Activated T-cell treated with anti-CD3 and anti-CD28 coated beads, Interleukin-2, amount 50 U/mL, for 24 hours (primary cell): ENCODE results near the gene CD55.

Experiments
- DNase-seq: peaks from one replicate; pipeline ENCODE4 v3.0.0-alpha.2; 2020
- H3K27ac Mint-ChIP-seq: 2 replicates; pipeline ENCODE4 v1.8.0; 2020; ENCODE audit warnings: mild to moderate bottlenecking, mixed read lengths
- H3K27me3 Mint-ChIP-seq: 2 replicates; pipeline ENCODE4 v1.8.0; 2020; ENCODE audit warnings: mixed read lengths
- H3K36me3 Mint-ChIP-seq: 2 replicates; pipeline ENCODE4 v1.8.0; 2020; ENCODE audit warnings: low read depth, mixed read lengths
- H3K4me1 Mint-ChIP-seq: 2 replicates; pipeline ENCODE4 v1.8.0; 2020; ENCODE audit warnings: low read depth, mixed read lengths
- H3K4me3 Mint-ChIP-seq: 2 replicates; pipeline ENCODE4 v1.8.0; 2020; ENCODE audit warnings: mild to moderate bottlenecking, moderate library complexity, mixed read lengths
- H3K9me3 Mint-ChIP-seq: 2 replicates; pipeline ENCODE4 v1.8.0; 2020; ENCODE audit warnings: mixed read lengths

Gene CD55

DNA sequence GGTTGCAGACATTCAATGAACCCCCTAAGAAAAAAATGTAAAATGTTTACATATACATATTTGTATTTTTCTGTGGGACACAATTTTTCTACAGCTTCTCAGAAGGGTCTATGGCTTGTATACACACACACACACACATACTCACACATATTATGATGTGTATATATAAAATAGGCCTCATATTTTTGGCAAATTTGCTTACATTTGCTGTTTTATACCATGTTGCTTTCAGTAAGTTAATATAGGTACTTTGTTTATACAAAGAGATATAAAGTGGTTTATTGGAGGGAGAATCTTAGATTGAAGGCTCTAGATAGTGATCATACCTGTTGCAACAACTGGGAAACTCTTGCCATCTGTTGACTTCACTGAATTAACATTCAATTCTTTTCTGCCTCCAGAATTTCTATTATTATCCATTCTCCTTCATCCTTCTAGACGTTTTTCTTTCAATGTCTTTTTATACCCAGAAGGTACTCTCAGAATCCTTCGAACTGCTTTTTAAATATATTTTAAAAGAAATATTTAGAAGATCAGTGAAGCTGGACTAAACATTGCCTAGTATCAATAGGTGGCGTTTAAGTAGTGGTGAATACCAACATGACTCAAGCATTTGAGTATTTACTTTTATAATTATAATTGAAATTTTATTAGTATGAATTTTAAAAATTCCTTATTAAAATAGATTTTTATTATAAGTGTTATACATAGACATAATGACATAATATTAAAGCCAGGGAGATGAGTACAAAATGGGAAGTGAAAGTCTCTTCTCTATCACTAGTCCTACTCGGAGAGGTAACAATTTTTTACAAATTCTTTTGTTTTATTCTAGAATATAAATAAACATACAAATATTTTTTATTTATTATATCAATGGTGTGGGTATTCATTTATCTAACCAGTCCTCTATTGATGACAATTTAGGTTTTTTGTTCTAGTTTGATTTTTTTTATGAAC is 10.2 kb downstream of the CD55 start:
- H3K4me3 Mint-ChIP-seq, result no peak overlapping the region
- no peak overlapping the region for H3K27ac Mint-ChIP-seq
- H3K27me3 Mint-ChIP-seq, result no peaks in the 10 kb centered on the region
- H3K9me3 Mint-ChIP-seq, result peaks cover 22% of the 10 kb centered on the region
- DNase-seq, result no peak
- H3K4me1 Mint-ChIP-seq, result peaks cover 75% of the 10 kb centered on the region
- peaks cover 96% of the 10 kb centered on the region for H3K36me3 Mint-ChIP-seq

DNA sequence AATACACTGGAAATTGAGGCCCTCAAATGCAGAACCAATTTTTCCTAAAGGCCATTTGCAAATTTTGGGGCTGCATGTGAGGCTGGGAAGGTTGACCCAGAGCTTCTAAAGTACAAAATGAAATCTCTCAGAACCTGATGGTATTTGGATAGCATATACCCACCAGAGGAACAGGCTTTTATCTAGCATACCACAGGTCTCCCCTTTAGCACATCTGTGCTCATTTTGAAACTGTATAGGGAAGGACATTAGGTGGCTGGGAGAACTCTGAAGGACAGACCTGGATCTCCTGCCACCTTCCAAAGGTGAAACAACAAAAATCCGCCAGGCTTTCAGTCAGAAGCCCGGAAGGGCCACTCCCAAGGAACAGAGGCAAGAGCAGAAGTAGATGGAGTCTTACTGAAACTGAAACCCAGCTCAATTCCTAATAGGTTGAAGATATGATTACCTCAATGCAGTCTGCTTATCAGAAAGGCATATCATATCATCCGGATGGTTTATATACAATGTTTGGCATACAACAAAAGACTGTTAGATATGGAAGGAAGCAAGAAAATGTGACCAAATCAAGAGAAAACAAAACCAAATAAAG is 11.6 kb downstream of the CD55 start:
- H3K27me3 Mint-ChIP-seq, result no peaks in the 10 kb centered on the region
- peak overlapping the region; percentile 45 for H3K27ac Mint-ChIP-seq
- peaks cover 96% of the 10 kb centered on the region for H3K36me3 Mint-ChIP-seq
- peaks cover 28% of the 10 kb centered on the region for H3K9me3 Mint-ChIP-seq
- peaks cover 77% of the 10 kb centered on the region for H3K4me1 Mint-ChIP-seq
- no peak overlapping the region for H3K4me3 Mint-ChIP-seq
- DNase-seq, result no peak

DNA sequence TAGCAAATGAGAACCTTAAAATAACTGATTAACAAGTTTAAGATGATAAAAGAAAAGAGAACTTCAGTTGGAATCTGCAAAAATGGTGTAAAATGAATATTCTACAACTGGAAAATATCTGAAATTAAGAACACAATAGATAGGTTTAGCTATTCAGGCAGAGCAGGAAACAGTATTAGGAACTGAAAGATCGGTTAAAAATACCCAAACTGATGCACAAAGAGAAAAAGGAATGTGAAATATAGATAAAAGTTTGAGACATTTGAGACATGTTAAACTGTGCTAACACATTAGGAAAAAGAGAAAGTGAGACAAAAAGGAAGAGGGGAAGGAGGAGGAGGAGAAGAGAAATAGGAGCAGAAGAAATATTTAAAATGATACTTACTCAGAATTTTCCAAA is 12.1 kb downstream of the CD55 start:
- H3K27me3 Mint-ChIP-seq, result no peaks in the 10 kb centered on the region
- peaks cover 75% of the 10 kb centered on the region for H3K4me1 Mint-ChIP-seq

DNA sequence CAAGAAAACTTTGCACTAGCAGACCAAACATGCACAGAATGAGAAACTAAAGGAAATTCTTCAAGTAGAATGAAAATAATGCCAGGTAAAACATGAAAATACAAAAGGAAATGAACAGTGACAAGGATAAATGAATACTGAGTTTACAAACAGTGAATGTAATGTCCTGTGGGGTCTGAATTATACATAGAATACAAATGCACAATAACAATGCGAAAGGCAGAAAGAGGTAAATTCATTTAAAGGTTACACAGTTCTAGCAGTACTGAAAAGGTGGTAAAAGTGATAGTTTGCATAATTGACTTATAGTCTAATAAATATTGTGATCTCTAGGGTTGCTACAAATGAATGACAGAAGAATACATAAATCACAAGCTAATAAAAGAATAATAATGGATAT is 12.9 kb downstream of the CD55 start:
- H3K9me3 Mint-ChIP-seq, result peaks cover 28% of the 10 kb centered on the region
- H3K4me3 Mint-ChIP-seq, result no peak overlapping the region
- DNase-seq, result no peak
- H3K27me3 Mint-ChIP-seq, result no peaks in the 10 kb centered on the region
- H3K27ac Mint-ChIP-seq, result peak overlapping the region; percentile 56
- peaks cover 73% of the 10 kb centered on the region for H3K4me1 Mint-ChIP-seq
- peaks cover 95% of the 10 kb centered on the region for H3K36me3 Mint-ChIP-seq

More for the DNA sequence above, 12.1 kb downstream of the CD55 start:
- H3K36me3 Mint-ChIP-seq, result peaks cover 96% of the 10 kb centered on the region
- H3K4me3 Mint-ChIP-seq, result no peak overlapping the region
- DNase-seq, result no peak
- peak overlapping the region; percentile 3 for H3K27ac Mint-ChIP-seq
- H3K9me3 Mint-ChIP-seq, result peaks cover 28% of the 10 kb centered on the region

DNA sequence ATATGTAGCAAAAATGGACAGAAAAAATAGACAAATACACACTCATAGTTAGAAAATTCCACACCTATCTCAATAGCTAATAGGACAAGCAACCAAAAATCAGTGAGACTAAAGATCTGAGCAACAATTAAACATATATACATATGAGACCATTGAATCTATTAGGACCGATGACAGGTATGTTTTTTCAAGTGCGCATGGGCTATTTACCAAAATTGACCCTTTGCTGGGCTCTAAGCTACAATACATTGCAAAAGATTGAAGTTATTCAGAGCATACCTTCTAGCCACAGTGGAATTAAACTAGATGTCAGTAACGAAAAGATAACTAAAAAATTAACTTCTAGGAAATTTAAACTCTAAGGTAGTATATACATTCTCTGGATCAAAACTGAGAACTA is 13.7 kb downstream of the CD55 start:
- Mint-ChIP-seq H3K4me1 (peaks cover 71% of the 10 kb centered on the region), H3K36me3 (peaks cover 95% of the 10 kb centered on the region), H3K27me3 (no peaks in the 10 kb centered on the region), H3K4me3 (peak overlapping the region; percentile 18), H3K9me3 (peaks cover 28% of the 10 kb centered on the region), H3K27ac (peak overlapping the region; percentile 26)
- DNase-seq, result no peak

DNA sequence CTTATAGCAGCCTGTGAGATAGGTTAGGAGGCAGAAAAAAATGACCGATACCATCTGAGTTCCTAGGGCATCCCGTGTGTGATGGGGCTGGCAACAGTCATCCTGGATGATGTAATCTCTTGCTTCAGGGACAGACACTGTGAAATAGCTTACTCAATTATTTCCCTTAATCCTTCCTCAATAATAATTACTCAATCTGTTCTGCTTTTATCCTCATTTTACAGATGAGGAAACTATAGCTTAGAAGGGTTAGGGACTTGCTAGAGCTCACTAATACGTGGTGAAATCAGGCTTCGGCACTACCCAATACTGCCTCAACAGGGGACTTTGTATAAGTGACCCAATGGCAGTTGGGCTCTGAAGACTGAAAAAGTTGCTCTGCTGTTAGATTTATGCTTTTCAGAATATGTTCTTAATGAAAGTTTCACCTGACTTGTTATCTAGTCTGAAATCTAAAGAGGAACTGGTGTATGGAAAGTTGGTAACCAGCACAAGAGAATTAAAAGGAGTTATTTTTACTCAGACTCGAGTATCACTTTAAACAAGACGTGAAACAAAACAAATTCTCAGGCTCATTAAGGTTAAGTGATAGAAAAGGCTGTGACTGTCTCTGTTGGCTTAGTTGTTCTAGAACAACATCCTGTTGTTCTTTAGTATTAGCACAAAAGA is 14.4 kb downstream of the CD55 start:
- Mint-ChIP-seq H3K4me1 (peaks cover 71% of the 10 kb centered on the region), H3K36me3 (peaks cover 96% of the 10 kb centered on the region)

DNA sequence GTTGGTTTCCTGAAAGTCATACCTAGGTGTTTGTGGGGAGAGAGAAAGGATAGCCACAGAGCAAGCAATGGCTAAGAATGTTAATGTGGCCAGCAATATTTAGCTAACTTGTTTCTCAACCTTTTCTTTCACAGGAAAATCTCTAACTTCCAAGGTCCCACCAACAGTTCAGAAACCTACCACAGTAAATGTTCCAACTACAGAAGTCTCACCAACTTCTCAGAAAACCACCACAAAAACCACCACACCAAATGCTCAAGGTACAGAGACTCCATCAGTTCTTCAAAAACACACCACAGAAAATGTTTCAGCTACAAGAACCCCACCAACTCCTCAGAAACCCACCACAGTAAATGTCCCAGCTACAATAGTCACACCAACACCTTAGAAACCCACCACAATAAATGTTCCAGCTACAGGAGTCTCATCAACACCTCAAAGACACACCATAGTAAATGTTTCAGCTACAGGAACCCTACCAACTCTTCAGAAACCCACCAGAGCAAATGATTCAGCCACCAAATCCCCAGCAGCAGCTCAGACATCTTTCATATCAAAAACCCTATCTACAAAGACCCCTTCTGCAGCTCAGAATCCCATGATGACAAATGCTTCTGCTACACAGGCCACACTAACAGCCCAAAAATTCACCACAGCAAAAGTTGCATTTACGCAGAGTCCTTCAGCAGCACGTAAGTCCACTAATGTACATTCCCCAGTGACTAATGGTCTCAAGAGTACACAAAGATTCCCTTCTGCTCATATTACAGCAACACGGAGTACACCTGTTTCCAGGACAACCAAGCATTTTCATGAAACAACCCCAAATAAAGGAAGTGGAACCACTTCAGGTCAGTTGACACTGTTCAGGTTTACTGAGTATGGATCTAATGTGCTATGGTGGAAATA is 15.3 kb downstream of the CD55 start:
- Mint-ChIP-seq H3K27me3 (no peaks in the 10 kb centered on the region), H3K9me3 (peaks cover 28% of the 10 kb centered on the region), H3K36me3 (peaks cover 98% of the 10 kb centered on the region), H3K4me1 (peaks cover 80% of the 10 kb centered on the region), H3K27ac (peak overlapping the region; percentile 95), H3K4me3 (peak overlapping the region; percentile 32)
- peak; percentile 39 for DNase-seq

More for the DNA sequence above, 14.4 kb downstream of the CD55 start:
- DNase-seq, result no peak
- H3K9me3 Mint-ChIP-seq, result peaks cover 28% of the 10 kb centered on the region
- peak overlapping the region; percentile 35 for H3K4me3 Mint-ChIP-seq
- peak overlapping the region; percentile 95 for H3K27ac Mint-ChIP-seq
- no peaks in the 10 kb centered on the region for H3K27me3 Mint-ChIP-seq

DNA sequence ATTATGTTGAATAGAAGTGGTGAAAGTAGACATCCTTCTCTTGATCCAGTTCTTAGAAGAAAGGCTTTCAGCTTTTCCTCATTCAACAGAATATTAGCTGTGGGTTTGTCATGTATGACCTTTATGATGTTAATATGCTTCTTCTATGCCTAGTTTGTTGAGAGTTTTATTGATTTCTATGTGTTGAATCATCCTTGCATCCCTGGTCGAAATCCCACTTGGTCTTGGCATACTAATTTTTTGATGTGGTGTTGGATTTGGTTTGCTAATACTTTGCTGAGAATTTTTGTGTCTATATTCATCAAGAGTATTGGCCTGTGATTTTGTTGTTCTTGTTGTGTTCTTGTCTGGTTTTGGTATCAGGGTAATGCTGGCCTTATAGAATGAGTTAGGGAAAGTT is 20.9 kb downstream of the CD55 start:
- Mint-ChIP-seq H3K27ac (peak overlapping the region; percentile 53), H3K36me3 (peaks cover 98% of the 10 kb centered on the region), H3K9me3 (peaks cover under 1% of the 10 kb centered on the region), H3K27me3 (no peaks in the 10 kb centered on the region), H3K4me3 (peak overlapping the region; percentile 3), H3K4me1 (peaks cover 81% of the 10 kb centered on the region)
- no peak for DNase-seq

DNA sequence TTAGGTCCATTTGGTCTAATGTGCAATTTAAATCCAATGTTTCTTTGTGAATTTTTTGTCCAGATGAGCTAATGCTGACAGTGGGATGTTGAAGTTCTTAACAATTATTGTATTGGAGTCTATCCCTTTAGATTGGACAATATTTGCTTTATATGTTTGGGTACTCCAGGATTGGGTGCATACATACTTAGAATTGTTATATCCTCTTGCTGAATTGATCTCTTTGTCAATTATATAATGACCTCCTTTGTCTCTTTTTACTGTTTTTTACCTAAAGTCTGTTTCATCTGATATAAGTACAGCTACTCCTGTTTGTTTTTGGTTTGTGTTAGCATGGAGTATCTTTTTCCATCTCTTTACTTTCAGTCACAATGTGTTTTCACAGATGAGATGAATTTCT is 22.2 kb downstream of the CD55 start:
- H3K4me3 Mint-ChIP-seq, result no peak overlapping the region
- no peaks in the 10 kb centered on the region for H3K27me3 Mint-ChIP-seq

DNA sequence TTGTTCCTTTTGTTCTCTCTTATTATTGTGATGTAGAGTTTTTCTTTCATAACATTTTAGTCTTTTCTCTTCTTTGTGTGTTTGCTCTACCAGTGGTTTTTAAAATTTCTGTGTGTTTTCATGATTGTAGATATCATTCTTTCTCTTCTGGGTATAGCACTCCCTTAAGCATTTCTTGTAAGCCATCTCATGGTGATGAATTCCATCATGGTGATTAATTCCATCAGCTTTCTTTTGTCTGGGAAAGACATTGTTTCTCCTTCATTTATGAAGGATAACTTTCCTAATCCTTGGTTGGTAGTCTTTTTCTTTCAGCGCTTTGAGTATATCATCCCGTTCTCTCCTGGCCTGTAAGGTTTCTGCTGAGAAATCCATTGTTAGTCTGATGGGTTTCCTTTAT is 22.7 kb downstream of the CD55 start:
- Mint-ChIP-seq H3K36me3 (peaks cover 99% of the 10 kb centered on the region), H3K4me1 (peaks cover 79% of the 10 kb centered on the region), H3K9me3 (peaks cover 6% of the 10 kb centered on the region), H3K4me3 (no peak overlapping the region), H3K27me3 (no peaks in the 10 kb centered on the region), H3K27ac (peak overlapping the region; percentile 66)
- DNase-seq, result no peak

More for the DNA sequence above, 22.2 kb downstream of the CD55 start:
- Mint-ChIP-seq H3K36me3 (peaks cover 98% of the 10 kb centered on the region), H3K27ac (no peak overlapping the region), H3K4me1 (peaks cover 82% of the 10 kb centered on the region), H3K9me3 (peaks cover 4% of the 10 kb centered on the region)
- DNase-seq, result no peak

DNA sequence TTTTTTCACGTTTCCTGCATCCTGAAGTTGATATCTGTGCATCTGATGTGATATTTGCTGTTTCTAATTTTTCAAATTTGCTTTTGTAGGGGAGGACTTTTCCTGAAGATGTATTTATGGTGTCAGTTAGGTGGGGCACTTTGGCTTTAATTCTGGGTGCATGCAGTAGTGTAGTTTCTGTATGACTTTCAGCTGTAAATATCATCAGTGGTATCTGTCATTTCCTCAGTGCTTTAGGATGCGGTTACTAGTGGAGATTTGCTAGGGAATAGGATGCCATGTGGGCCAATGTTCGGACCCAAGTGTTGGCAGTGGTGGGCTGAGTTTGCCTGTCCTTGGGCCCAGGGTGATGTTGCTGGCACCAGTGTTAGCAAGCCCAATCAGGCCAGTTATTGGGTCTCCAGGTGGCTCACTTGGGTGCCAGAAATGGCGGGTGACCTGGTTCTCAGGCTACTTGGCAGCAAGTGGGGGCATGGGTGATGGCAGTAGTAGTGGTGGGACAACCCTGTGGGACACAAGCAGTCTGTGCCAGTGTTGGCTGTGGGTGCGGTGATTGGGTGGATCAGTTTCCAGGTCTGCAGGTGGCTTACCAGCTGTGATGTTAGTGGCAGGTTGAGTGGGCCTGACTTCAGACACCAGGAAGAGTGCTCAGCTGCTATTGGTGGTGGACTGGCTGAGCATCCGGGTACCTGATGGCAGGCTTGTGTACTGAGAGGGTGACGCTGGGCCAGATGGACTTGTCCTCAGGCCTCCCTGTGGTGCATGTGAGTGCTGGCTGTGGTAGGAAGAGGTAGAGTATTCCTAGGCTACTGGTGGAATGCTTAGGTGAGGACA is 24.4 kb downstream of the CD55 start:
- DNase-seq, result no peak
- Mint-ChIP-seq H3K9me3 (peaks cover 15% of the 10 kb centered on the region), H3K4me1 (peaks cover 83% of the 10 kb centered on the region), H3K4me3 (no peak overlapping the region), H3K36me3 (peaks cover 99% of the 10 kb centered on the region), H3K27me3 (no peaks in the 10 kb centered on the region), H3K27ac (peak overlapping the region; percentile 62)

DNA sequence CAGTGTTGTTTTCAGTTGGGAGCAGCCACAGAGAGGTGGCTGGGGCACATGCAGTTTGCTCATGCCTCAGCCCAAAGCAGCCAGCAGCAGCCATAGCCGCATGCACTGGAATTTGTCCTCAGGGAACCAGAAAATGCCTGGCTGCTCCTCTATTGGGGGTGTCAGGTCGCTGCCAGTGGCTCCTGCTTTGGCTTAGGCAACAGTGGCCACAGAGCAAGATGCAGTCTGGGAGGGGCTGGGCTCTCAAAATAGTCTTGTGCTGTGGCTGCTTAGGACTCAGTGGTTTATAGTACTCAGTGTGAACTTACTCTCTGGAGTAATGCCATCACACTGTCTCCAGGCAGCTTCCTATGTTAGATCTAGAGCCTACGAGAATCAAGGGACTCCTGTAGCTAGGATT is 25.0 kb downstream of the CD55 start:
- DNase-seq, result no peak
- peaks cover 97% of the 10 kb centered on the region for H3K36me3 Mint-ChIP-seq
- H3K4me1 Mint-ChIP-seq, result peaks cover 81% of the 10 kb centered on the region
- no peak overlapping the region for H3K4me3 Mint-ChIP-seq
- peak overlapping the region; percentile 62 for H3K27ac Mint-ChIP-seq
- peaks cover 15% of the 10 kb centered on the region for H3K9me3 Mint-ChIP-seq
- no peaks in the 10 kb centered on the region for H3K27me3 Mint-ChIP-seq

DNA sequence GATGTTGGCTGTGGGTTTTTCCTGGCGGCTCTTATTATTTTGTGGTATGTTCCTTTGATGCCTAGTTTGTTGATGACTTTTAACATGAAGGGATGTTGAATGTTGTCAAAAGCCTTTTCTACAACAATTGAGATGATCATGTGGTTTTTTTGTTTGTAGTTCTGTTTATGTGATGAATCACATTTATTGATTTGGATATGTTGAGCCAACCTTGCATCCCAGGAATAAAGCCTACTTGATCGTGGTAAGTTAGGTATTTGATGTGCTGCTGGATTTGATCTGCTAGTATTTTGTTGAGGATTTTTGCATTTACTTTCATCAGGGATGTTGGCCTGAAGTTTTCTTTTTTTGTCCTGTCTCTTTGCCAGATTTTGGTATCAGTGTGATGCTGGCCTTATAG is 28.5 kb downstream of the CD55 start:
- DNase-seq, result no peak
- peaks cover 15% of the 10 kb centered on the region for H3K9me3 Mint-ChIP-seq
- H3K36me3 Mint-ChIP-seq, result peaks cover 96% of the 10 kb centered on the region
- H3K27ac Mint-ChIP-seq, result peak overlapping the region; percentile 15
- H3K27me3 Mint-ChIP-seq, result no peaks in the 10 kb centered on the region
- H3K4me3 Mint-ChIP-seq, result no peak overlapping the region
- H3K4me1 Mint-ChIP-seq, result peaks cover 74% of the 10 kb centered on the region
